GM21529 (cell line): ENCODE measurements around the gene EFEMP2.
"Not testable (repeated sequence)": the region's sequence is repeated elsewhere in the genome, so short reads cannot be mapped to it uniquely, and the experiment has no call there.

Source experiments
- ATAC-seq: cut with Tn5 transposase; IDR thresholded peaks from one replicate; pipeline ENCODE4 v1.9.1; 2021; ENCODE audit not compliant: unreplicated experiment

Gene EFEMP2

DNA sequence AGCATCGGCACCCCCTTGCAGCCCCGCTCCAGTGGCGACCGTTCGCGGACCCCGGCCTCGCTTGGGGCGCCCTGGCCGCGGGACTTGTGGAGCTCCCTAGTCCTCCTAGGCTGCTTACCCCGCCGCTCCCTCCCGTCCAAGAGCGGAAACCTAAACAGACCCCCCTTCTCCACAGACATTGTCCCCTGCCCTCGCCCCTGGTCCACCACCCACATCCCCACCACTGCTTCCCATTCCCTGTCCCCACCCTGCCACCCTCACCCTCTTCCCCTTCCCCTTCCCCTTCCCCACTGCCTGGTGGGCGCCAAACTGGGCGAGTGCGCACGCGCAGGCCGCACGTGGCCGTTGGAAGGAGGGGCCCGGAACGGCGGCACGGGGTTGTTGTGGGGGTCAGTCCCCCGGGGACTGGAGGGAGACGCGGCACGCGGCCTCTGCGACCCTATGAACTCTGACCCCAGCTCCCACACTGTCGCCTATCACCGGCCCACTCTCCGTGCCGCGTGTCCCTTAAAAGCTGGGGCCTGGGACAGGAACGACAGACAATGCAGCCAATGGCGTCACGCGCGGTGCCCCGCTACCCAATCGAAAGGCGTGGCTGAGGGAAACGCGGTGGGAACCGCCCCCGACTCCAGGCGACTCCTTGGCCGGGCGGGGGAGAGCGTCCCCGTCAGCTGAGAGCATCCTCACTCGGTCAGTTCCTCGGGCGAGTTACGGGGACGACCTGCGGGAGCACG, 39.1 kb downstream of the EFEMP2 start, which contains the start of gene SNX32:
Gene SNX32, plus strand, starts transcription at position 667 of the 734 bp plus-strand sequence. CDS start 103 bp downstream, outside the sequence.
- ATAC-seq = peak; percentile 89

DNA sequence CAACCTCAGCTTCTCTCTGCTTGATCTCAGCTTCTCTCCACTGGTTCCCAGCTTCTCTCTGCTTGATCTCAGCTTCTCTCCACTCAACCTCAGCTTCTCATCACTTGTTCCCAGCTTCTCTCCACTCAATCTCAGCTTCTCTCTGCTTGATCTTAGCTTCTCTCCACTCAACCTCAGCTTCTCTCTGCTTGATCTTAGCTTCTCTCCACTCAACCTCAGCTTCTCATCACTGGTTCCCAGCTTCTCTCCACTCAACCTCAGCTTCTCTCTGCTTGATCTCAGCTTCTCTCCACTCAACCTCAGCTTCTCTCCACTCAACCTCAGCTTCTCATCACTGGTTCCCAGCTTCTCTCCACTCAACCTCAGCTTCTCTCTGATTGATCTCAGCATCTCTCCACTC, 40.4 kb downstream of the EFEMP2 start:
- ATAC-seq = not testable (repeated sequence)

DNA sequence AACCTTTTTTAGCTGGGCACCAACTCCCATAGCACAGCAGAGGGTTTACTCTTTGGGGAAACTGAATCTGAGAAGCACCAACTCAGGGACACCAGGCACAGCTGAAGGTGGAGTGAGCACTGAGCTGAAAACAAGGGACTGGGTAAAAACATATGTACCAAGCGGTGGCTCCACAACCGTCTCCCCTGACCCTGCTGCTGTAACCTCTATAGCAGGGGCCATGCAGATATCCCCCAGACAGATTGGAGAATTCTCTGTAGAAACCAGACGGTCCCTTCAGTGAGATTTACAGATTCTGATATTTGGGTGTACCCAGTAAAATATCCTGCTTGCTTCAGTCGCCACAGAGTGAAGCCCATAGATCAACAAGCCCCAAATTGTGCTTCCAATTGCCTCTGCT, 43.1 kb downstream of the EFEMP2 start:
- no peak for ATAC-seq

DNA sequence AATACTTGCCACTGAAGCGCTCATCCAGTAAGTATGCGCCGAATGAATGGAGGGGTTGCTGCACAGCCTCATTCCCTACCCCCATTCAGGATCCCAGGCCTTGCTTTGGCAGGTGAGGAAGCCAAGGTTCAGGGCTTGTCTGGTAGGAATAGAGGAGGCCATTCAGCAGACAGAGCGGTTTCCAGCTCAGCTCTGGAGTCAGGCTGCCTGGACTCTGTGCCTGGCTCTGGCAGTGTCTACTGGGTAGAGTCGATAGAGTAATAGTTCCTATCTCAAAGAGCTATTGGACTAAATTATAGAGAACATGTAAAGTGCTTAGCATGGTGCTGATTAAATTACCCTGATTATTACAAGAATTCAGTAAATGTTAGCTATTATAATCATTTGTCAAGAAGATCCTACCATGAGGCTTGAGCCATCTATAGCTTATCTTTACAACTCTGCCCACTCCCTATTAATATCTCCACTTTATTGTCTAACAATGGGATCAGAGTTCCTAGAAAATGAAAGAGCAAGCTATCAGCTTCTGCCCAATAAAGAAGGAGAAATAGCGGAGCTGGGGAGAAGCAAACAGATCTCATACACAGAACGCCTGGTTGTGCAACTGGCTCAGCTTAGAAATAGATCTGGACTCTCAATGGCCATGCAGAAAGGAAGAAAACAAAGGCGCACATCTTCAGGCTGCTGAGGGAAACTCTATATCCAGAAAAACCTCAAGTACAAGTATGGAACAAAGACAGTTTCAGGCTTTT, 45.4 kb downstream of the EFEMP2 start:
- no peak for ATAC-seq

DNA sequence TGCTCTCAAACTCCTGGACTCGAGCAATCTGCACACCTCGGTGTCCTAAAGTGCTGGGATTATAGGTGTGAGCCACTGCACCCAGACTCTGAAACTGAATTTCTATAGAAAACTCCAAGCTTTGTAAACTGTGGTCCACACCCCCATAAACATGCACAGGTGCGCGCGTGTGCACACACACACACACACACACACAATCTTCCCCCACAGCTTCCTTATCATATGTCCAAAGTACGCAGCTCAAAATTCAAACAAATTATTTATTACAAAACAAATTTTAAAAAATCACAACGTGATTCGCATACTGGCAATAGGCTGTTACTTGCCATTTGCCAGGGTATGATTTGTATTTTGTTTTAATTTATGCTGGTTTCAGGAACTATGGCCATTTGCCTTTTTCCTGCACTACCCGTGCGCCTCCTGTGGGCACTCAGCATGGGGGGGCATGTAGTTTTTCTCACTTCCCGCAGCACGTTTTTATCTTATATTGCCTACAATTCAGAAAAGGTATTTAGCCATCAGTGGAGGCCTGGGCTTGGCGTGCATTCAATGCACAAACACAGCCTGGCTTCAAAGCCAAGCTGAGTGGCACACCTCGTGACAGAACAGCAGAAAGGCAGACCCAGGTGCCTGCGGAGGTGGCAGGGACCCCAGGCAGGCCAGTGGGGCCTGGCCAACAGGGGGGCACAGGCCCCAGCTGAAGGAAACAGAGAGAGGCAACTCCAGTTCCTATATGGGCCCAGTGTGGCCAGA, 49.6 kb downstream of the EFEMP2 start:
- no peak for ATAC-seq

DNA sequence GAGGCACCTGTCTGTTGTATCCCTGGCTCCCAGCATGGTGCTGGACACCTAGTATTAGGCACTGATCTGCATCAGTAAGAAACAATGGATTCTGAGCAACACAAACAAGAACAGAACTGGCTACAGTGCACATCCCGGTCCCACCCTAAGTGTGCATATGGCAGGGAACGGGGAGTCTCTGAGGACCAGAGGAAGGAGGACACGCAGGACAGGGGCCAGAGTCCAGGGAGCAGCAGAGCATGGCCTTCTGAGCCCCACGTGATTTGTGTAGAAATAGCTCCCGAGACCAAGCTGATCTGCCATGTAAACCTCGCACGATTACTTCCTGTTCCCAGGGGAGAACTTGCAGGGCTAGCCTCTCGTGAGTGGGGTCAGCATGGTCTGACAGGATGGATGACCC, 51.5 kb downstream of the EFEMP2 start:
- ATAC-seq = no peak

DNA sequence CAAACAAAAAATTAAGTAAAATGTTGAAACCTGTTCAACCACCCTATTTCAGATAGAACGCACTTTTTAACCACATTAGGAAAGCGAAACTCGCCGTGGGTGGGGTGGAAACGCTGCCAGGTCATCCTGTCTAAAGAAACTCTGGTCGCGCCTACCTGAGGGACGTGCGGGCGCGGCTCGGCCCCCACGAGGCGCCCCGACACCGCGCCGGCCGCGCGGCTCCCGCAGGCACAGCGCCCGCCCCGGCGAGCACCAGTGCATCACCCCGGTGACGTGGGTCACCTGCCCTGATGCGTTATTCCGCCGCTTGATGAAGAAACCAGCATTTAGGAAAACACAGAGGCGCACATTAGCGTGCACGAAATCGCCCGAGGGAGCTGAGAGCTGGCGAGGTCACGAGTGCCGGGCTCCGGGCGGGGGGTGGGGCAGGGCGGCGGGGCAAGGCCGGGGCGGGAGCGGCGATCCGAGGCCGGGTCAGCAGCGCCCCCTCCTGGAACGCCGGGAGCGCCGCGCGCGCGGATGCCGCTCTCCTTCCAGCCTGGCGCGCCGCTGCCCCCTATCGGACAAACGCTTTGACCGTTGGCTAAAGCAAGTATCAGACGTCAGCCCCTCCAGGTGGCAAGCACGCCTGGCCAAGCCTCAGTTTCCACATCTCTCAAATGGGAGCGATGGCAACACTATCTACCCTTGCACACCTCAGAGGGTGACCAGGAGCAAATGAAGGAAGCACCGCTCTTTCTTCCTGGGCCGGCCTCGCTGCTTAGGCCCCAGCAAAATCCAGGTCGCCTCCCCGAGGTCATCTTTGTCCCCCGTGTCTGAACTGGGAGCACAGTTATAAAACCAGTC, 54.5 kb downstream of the EFEMP2 start:
- ATAC-seq = peak; percentile 76

DNA sequence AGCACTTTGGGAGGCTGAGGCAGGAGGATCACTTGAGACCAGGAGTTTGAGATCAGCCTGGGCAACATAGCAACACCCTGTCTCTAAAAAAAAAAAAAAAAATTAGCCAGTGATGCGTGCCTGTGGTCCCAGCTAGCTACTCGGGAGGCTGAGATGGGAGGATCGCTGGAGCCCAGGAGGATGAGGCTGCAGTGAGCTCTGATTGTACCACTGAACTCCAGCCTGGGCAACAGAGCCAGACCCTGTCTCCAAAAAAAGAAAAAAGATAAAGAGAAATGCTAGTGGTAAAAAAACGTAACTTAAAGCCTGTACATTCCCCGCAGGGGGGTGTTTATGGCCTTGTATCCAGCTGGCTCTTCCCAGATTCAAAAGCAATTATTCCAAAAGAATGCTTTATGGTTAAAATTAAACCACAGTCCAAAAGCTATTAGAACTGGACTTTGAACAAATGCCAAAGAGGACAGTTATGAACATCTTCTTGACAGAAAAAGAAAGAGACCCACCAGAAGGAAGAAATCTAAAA, 55.2 kb downstream of the EFEMP2 start:
- ATAC-seq = no peak

DNA sequence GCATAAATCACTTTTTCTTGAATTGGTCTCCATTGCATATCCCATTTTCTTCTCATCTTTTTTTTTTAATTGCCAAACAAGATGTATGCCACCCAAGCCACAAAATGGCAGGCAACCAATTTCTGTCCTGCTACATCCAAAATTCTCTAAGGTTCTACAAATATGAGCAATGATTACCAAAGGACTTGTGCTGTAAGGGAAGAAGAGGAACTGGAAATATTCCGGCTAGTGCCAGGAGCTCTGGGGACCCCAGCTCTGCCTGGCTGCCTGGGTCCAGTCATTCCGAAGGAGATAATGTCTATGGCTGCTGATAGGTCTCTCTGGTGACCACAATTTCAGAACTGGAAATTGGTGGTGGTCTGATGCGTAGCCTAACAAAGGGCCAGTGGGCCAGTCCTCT, 55.9 kb downstream of the EFEMP2 start:
- no peak for ATAC-seq
